Stimulated activated naive CD8-positive, alpha-beta T cell treated with anti-CD3 and anti-CD28 coated beads, Interleukin-15, Interleukin-2, amounts not matched to agents 100 U/mL and 50 U/mL, for 24 hours (primary cell): Measurements from ENCODE around the gene BCL2L11.
A peak's percentile ranks its signal among the peaks of the same experiment; 100 is the strongest.
"Not testable (repeated sequence)": the region's sequence is repeated elsewhere in the genome, so short reads cannot be mapped to it uniquely, and the experiment has no call there.

Experiments
- ATAC-seq: fragments of 150-1000 bp; cut with Tn5 transposase; one replicate; pipeline ENCODE4 v1.10.0; 2021
- DNase-seq: peaks from one replicate; pipeline ENCODE4 v3.0.0; 2021

Gene BCL2L11, protein sequence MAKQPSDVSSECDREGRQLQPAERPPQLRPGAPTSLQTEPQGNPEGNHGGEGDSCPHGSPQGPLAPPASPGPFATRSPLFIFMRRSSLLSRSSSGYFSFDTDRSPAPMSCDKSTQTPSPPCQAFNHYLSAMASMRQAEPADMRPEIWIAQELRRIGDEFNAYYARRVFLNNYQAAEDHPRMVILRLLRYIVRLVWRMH

DNA sequence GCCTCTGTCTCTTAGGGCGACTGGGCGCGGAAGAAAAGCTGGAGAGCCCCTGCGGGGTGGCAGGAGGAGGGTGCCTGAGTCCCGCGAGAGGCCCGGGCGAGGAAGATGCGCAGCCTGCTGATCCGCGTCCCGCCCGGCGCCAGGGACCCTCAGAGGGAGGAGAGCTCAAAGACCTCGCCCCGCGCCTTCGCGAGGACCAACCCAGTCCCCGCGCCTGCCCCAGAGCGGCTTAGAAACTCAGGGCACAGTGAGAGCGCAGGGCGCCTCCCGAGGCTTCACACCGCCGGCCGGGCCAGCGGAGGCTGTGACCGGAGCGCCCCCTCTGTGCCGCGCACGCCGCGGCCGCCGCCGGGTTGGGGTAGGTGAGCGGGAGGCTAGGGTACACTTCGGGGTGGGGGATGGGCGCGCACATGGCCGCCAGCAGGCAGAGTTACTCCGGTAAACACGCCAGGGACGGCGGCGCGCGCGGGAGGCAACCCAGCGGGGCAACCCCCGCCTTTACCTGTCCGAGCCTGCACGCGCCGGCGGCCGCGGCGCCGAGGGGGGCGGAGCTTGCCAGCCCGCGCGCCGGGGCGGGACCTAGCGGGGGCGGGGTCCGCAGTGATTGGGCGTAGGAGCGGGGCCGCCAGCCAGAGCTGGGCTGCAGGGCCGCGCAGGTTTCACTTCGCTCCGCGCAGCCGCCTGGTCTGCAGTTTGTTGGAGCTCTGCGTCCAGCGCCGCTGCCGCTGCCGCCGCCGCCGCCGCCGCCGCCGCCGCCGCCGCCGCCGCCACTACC, at the start of gene BCL2L11:
BCL2L11 (plus strand) TSS at position 662 of the 775 bp plus-strand sequence. CDS start 2,832 bp downstream, outside the sequence.
- ATAC-seq (peak; percentile 62), DNase-seq (peak; percentile 92)

- DNase-seq (no peak), ATAC-seq (no peak)
These were observed 49.0 kb upstream of the BCL2L11 start for GRCh38 chr2:111071600-111072171.

DNA sequence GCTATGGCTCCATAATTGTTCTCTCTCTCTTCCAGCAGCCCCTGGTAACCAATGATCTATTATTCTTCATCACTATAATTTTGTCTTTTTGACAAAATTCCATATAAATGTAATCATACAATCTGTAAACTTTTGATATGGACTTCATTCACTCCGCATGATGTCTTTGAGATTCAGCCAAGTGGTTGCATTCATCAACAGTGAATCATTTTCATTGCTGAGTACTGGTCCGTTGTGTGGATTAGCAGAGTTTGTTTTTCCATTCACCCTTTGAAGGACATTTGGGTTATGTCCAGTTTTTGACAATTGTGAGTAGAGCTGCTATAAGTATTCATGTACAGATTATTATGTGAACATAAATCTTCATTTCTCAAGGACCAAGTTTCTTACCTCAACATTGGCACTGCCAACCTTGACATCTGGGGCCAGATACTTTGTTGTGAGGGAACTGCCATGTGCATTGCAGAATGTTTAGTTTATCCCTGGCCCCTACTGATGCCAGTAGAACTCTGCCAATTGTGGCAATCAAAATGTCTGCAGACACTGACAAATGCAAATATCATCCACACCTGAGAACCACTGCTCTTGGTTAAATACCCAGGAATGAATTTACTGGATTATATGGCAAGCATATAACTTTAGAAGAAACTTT, 48.4 kb upstream of the BCL2L11 start:
- ATAC-seq (no peak), DNase-seq (no peak)

DNA sequence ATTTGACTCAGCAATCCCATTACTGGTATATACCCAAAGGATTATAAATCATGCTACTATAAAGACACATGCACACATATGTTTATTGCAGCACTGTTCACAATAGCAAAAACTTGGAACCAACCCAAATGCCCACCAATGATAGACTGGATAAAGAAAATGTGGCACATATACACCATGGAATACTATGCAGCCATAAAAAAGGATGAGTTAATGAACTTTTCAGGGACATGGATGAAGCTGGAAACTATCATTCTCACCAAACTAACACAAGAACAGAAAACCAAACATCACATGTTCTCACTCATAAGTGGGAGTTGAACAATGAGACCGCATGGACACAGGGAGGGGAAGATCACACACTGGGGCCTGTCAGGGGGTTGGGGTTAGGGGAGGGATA, 38.1 kb upstream of the BCL2L11 start:
- DNase-seq, ATAC-seq: not testable (repeated sequence)

GRCh38 chr2:111091811-111092211, 28.9 kb upstream of the BCL2L11 start:
- no peak for DNase-seq
- peak; percentile 97 for ATAC-seq

DNA sequence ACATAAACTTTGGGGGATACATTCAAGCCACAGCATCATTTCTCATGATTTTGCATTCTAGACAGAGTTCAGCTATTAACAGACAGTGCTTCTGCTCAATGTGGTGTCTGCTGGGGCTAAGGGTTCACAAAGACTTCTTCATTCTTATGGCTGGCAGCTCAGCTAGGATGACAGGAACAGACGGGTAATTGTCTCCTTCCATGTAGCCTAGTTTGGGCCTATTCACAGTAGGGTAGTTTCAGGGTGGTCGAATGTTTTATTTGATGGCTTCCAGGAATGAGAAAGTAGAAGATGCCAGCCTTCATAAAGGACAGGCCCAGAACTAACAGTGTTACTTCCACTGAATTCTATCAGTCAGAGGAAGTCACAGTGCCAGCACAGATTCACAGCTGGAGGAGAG, 26.0 kb upstream of the BCL2L11 start:
- ATAC-seq (no peak), DNase-seq (no peak)

DNA sequence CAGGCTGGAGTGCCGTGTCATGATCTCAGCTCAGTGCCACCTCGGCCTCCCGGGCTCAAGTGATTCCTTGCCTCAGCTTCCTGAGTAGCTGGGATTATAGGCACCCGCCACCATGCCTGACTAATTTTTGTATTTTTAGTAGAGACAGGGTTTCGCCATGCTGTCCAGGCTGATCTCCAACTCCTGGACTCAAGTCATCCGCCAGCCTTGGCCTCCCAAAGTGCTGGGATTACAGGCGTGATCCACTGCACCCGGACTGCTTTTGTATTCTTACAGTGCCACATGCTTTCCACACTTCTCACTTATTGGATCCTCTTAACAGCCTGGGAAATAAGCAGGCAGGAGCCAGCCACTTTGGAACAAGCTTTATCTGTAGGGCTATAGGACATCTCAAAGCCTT, 25.3 kb upstream of the BCL2L11 start:
- no peak for ATAC-seq
- DNase-seq = no peak

DNA sequence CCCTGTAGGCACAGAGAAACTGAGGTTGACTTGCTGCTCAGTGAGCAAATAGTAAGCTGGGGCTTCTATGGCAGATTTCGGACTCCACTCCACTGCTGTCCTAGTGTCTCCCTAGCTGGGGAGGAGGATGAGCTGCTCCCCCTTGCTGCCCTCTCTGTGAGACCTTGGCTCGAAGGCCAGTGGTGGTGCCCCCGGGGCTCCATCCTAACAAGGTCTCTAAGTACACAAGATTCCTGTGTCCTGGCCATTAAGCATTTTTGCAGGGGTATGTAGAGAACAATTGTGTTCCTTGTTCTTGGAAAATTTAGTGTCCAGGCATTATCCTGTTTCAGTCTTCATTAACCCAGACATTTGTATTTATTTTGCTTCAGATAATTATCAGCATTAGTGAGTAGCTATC, 21.3 kb upstream of the BCL2L11 start:
- ATAC-seq (no peak), DNase-seq (no peak)

GRCh38 chr2:111100087-111100764, 20.5 kb upstream of the BCL2L11 start:
- DNase-seq (no peak), ATAC-seq (peak; percentile 28)

- peak; percentile 30 for DNase-seq
- ATAC-seq = peak; percentile 95
These were observed 19.9 kb upstream of the BCL2L11 start for GRCh38 chr2:111100765-111101162.

GRCh38 chr2:111101592-111101991, 19.1 kb upstream of the BCL2L11 start:
- ATAC-seq (peak; percentile 60), DNase-seq (no peak)

DNA sequence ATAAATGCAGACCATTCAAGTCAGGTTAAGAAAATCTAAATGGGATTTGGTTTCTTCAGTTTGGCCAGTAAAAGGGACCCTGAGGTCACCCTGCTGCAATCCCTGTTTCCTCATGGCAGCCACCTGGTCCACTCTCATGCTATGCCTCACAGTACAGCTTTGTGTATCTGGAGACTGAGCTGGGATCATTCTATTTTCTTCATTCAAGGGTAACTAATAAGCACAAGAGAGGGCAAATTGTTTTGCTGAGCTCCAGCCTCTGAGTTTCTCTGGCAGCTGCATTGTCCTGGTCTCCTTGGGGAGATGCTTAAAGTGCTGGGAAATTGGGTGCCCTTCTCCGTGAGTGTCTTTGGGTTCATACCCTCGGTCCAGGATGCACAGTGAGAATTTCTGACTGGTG, 18.5 kb upstream of the BCL2L11 start:
- DNase-seq (no peak), ATAC-seq (no peak)

DNA sequence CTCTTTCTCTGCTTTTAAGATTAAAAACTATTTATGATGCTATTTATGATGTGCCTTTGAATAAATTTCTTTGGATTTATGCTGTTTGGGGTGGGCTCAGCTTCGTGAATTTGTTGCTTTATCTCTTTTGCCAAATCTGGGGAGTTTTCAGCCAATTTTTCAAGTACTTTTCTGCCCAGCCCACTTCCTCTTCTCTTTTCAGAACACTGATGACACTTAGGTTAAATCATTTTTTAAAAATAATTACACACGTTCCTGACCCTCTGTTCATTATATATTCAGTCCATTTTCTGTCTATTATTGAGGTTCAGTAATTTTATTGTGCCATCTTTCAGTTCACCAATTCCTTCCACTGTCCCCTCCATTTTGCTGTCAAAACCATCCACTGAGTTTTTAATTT, 14.8 kb upstream of the BCL2L11 start:
- ATAC-seq = no peak
- DNase-seq = no peak

DNA sequence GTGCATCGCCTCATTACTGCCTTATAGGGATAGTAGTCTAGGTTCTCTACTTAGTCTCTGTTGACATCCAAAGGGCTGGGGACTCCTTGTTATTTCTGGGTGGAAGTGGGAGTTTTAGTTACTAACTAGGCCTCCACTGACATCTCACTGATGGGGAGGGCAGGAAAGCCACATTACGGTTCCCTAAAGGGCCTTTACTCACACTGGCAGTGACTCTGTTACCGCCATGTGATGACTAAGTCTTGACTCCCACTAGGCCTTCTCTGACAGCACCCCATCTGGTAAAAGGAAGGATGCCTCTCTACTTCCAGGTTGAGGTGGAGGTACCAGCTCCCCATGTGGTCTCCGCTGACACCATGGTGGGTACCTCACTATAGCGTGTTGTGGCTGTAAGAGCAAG, 14.0 kb upstream of the BCL2L11 start:
- peak; percentile 20 for DNase-seq
- ATAC-seq = peak; percentile 82

DNA sequence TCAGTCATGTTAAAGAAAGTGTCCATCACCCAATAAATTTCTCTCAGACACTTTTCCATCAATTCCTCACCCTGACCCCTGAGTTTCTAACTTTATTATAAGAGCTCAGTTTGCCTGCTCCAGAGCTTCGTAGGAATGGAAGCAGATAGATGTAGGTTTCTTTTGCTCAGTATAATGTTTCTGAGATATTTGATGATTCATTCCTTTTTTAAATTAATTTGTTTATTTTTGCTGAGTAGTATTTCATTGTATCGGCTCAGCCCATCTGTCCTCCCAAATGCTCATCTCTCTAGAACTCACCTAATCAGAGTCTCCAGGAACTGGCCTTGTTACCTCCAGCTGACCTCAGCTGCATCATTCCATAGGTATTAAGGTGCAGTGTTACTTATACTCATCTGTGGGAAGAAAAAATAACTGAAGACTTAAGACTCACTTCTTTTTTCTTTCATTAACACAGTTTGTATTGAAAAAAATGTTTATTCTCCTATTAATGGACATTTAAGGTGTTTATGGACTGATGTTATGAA, 11.9 kb upstream of the BCL2L11 start:
- DNase-seq = no peak
- ATAC-seq = no peak

DNA sequence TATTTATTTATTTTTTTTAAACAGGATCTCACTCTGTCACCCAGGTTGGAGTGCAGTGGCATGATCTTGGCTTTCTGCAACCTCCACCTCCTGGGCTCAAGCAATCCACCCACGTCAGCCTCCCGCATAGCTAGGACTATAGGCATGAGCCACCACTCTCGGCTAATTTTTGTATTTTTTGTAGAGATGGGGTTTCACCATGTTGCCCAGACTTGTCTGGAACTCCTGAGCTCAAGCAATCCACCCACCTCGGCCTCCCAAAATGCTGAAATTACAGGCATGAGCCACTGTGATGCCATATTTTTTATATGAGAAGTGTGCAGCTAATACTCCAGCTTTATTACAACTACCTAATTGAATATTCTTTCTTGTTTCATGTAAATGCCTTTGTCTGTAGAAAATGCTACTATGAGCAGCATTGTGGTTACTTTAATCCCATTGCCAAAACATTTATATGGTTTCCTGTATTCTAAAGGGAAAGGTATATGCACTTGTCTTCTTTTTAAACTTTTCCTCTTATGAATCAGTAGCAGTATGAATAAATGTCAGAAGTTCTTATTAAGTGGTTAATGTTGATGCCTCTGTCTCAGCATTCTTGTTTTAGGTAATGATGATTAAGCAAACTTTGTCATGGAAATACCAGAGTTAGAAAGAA, 9.5 kb upstream of the BCL2L11 start:
- DNase-seq (no peak), ATAC-seq (peak; percentile 25)

- ATAC-seq (no peak), DNase-seq (no peak)
These were observed 6.9 kb upstream of the BCL2L11 start for GRCh38 chr2:111113838-111114237.

GRCh38 chr2:111116011-111116746, 4.5 kb upstream of the BCL2L11 start:
- ATAC-seq (peak; percentile 34), DNase-seq (peak; percentile 24)

DNA sequence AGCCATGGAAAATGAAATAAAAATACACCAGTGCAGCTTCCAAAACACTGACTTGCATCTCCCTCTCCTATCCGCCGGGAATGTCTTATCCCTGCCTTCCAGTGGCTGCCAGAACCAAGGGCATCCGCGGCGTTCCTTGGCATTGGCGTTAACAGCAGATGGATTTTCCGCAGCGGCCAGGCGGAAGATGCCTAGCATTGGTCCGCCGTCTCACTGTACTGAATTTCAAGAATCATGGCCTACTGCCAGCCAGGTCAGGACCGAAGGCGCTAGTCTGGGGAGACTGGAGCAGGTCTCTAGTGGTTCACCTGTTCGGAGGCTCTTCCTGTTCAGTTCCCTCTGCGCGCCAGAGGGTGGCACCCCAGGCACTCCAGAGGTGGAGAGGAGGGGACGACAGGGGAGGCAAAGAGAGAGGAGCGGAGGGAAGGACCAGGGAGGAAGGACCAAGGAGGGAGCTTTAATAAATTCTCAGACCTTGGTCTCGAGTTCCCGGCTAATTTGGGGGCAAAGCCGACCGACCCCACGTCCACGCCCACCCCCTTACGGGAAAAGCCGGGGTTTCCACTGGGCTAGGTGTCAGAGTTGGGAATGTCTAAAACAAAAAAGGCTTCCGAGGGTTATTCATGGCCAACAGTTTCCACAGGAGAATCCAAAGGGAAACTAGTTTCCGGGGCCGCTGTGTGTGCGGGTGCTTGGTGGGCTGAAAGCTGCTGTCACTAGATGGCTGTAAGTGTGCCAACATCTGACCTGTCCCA, 3.7 kb upstream of the BCL2L11 start:
- DNase-seq (peak; percentile 76), ATAC-seq (peak; percentile 47)
